ENCODE results near the gene GATB. TPM values are rescaled to one million over a fixed set of nuclear protein-coding genes. Genes with fewer than 3 reads are reported as not detected.

GATB gene
- total RNA-seq, 1 experiment from 2014 or later, result 29.6 TPM

- H3K4me1 Mint-ChIP-seq (ENCODE audit: low read depth, unreplicated experiment), result no peaks in the 10 kb centered on the region
- no peak overlapping the region for H3K4me3 Mint-ChIP-seq (ENCODE audit: unreplicated experiment)
- POLR2A ChIA-PET, result no interaction called here
- no peak overlapping the region for H3K27ac Mint-ChIP-seq (ENCODE audit: unreplicated experiment)
- no peak for TF ChIP-seq CTCF (IDR thresholded peaks at IDR 0.05; ENCODE audit: insufficient read depth in 1 of 2, low read depth in 1 of 2, low read length in 1 of 2, severe bottlenecking in 1 of 2, unreplicated experiment in 1 of 2)
- no peak overlapping the region for H3K4me3 ChIP-seq (ENCODE audit: low read depth, low read length)
- no peaks in the 10 kb centered on the region for H3K9me3 ChIP-seq
- DNase-seq, result no peak
- BruUV-seq (replicated peaks), result no TSS peak
- no peaks in the 10 kb centered on the region for H3K27me3 ChIP-seq (replicated peaks; ENCODE audit: control insufficient read depth, insufficient read depth, low read length)
- H3K27me3 Mint-ChIP-seq (ENCODE audit: insufficient read depth, unreplicated experiment), result no peaks in the 10 kb centered on the region
- no peaks in the 10 kb centered on the region for H3K9me3 Mint-ChIP-seq (ENCODE audit: unreplicated experiment)
- intact Hi-C loops (cut with micrococcal nuclease; ENCODE audit: unreplicated experiment), result no loop called here
- H3K36me3 Mint-ChIP-seq (ENCODE audit: insufficient read depth, unreplicated experiment), result no peaks in the 10 kb centered on the region
- no peaks in the 10 kb centered on the region for H3K4me1 ChIP-seq
- no peaks in the 10 kb centered on the region for H3K36me3 ChIP-seq (ENCODE audit: control insufficient read depth, insufficient read depth, low read length)
- CTCF ChIA-PET, result no interaction called here
These were observed 43.5 kb downstream of the GATB start for GRCh38 chr4:151717314-151717713.

- intact Hi-C loops (cut with micrococcal nuclease; ENCODE audit: unreplicated experiment), result no loop called here
- no peak overlapping the region for H3K27ac Mint-ChIP-seq (ENCODE audit: unreplicated experiment)
- BruUV-seq (replicated peaks), result no TSS peak
- no peaks in the 10 kb centered on the region for H3K36me3 Mint-ChIP-seq (ENCODE audit: insufficient read depth, unreplicated experiment)
- no peaks in the 10 kb centered on the region for H3K4me1 Mint-ChIP-seq (ENCODE audit: low read depth, unreplicated experiment)
- no peaks in the 10 kb centered on the region for H3K27me3 Mint-ChIP-seq (ENCODE audit: insufficient read depth, unreplicated experiment)
- no peak overlapping the region for H3K4me3 ChIP-seq (ENCODE audit: low read depth, low read length)
- H3K36me3 ChIP-seq (ENCODE audit: control insufficient read depth, insufficient read depth, low read length), result no peaks in the 10 kb centered on the region
- ChIA-PET POLR2A (no interaction called here), CTCF (no interaction called here)
- H3K4me1 ChIP-seq, result no peaks in the 10 kb centered on the region
- H3K4me3 Mint-ChIP-seq (ENCODE audit: unreplicated experiment), result no peak overlapping the region
- TF ChIP-seq CTCF (IDR thresholded peaks at IDR 0.05; ENCODE audit: insufficient read depth in 1 of 2, low read depth in 1 of 2, low read length in 1 of 2, severe bottlenecking in 1 of 2, unreplicated experiment in 1 of 2), result no peak
- H3K9me3 Mint-ChIP-seq (ENCODE audit: unreplicated experiment), result no peaks in the 10 kb centered on the region
- H3K9me3 ChIP-seq, result no peaks in the 10 kb centered on the region
- DNase-seq, result no peak
- H3K27me3 ChIP-seq (replicated peaks; ENCODE audit: control insufficient read depth, insufficient read depth, low read length), result no peaks in the 10 kb centered on the region
These were observed 44.5 kb downstream of the GATB start for GRCh38 chr4:151716324-151716723.

GRCh38 chr4:151715881-151716280 is 44.9 kb downstream of the GATB start:
- no peaks in the 10 kb centered on the region for H3K9me3 ChIP-seq
- no peaks in the 10 kb centered on the region for H3K36me3 Mint-ChIP-seq (ENCODE audit: insufficient read depth, unreplicated experiment)
- H3K27ac Mint-ChIP-seq (ENCODE audit: unreplicated experiment), result no peak overlapping the region
- H3K4me3 ChIP-seq (ENCODE audit: low read depth, low read length), result no peak overlapping the region
- ChIA-PET CTCF (no interaction called here), POLR2A (no interaction called here)
- intact Hi-C loops (cut with micrococcal nuclease; ENCODE audit: unreplicated experiment), result no loop called here
- H3K27me3 Mint-ChIP-seq (ENCODE audit: insufficient read depth, unreplicated experiment), result no peaks in the 10 kb centered on the region
- no peaks in the 10 kb centered on the region for H3K9me3 Mint-ChIP-seq (ENCODE audit: unreplicated experiment)
- BruUV-seq (replicated peaks), result no TSS peak
- H3K27me3 ChIP-seq (replicated peaks; ENCODE audit: control insufficient read depth, insufficient read depth, low read length), result no peaks in the 10 kb centered on the region
- DNase-seq, result no peak
- no peak overlapping the region for H3K4me3 Mint-ChIP-seq (ENCODE audit: unreplicated experiment)
- TF ChIP-seq CTCF (IDR thresholded peaks at IDR 0.05; ENCODE audit: insufficient read depth in 1 of 2, low read depth in 1 of 2, low read length in 1 of 2, severe bottlenecking in 1 of 2, unreplicated experiment in 1 of 2), result no peak
- H3K36me3 ChIP-seq (ENCODE audit: control insufficient read depth, insufficient read depth, low read length), result no peaks in the 10 kb centered on the region
- no peaks in the 10 kb centered on the region for H3K4me1 Mint-ChIP-seq (ENCODE audit: low read depth, unreplicated experiment)
- H3K4me1 ChIP-seq, result no peaks in the 10 kb centered on the region
